T-helper 1 cell treated with Interleukin-12 subunit alpha and Interleukin-12 subunit beta and Interleukin-4 antibody, amounts not matched to agents 30 ng/mL and 1 ng/mL, for 36 hours (primary cell): ENCODE results near the gene CYP2C8. TPM values are rescaled to one million over a fixed set of nuclear protein-coding genes. Genes with fewer than 3 reads are reported as not detected.
"Not testable (repeated sequence)": the region's sequence is repeated elsewhere in the genome, so short reads cannot be mapped to it uniquely, and the experiment has no call there.

Experiments used
- intact Hi-C: fragments of 100-400 bp; cut with micrococcal nuclease; formaldehyde crosslinking; loops from one replicate; pipeline ENCODE4 v1.15.1; 2024
- total RNA-seq: library from RNA; stranded (reverse); gene quantifications from 2 replicates; pipeline ENCODE4 v1.2.3, GENCODE V29; 2022

Gene CYP2C8
- total RNA-seq = 0.22 TPM in 1 of 2 replicates, not detected in the other

- intact Hi-C loops = no loop called here
Observed at GRCh38 chr10:95069286-95069685, at the start of gene CYP2C8. CYP2C8 (minus strand) TSS chr10:95069497; CDS start chr10:95069402, 95 bp downstream.

- intact Hi-C loops = no loop called here
Observed at GRCh38 chr10:95116869-95117269, 47.6 kb upstream of the CYP2C8 start.

GRCh38 chr10:95110823-95111222, 41.5 kb upstream of the CYP2C8 start:
- intact Hi-C loops = not testable (repeated sequence)

DNA sequence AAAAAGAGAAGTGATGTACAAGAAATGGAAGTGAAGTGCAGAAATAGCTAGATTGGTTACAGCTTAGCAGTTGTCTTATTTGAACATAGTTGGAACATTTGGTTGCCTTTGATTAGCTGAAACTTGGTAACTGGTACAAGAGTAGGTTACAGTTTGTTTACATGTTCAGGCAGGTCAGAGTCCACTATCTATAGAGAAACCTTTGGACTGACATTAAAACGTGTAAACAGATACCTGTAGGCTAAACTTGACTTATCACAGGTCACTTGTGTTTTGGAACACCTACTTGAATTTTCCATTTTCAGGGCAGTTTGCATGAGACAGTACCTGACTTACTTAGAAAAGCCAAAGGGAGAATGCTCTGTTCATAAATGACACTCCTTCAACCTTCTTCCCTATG, 28.5 kb upstream of the CYP2C8 start:
- intact Hi-C loops = no loop called here

- intact Hi-C loops = no loop called here
Observed at GRCh38 chr10:95096143-95096542, 26.8 kb upstream of the CYP2C8 start.

DNA sequence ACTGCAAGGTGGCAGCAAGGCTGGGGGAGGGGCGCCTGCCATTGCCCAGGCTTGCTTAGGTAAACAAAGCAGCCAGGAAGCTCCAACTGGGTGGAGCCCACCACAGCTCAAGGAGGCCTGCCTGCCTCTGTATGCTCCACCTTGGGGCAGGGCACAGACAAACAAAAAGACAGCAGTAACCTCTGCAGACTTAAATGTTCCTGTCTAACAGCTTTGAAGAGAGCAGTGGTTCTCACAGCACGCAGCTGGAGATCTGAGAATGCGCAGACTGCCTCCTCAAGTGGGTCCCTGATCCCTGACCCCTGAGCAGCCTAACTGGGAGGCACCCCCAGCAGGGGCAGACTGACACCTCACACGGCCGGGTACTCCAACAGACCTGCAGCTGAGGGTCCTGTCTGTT, 10.3 kb upstream of the CYP2C8 start:
- intact Hi-C loops = not testable (repeated sequence)

GRCh38 chr10:95077556-95077955, 8.3 kb upstream of the CYP2C8 start:
- intact Hi-C loops = no loop called here

- intact Hi-C loops = no loop called here
Observed at GRCh38 chr10:95071107-95071660, 1.9 kb upstream of the CYP2C8 start.

- intact Hi-C loops = not testable (repeated sequence)
Observed at GRCh38 chr10:95064125-95064524, 5.2 kb downstream of the CYP2C8 start.

DNA sequence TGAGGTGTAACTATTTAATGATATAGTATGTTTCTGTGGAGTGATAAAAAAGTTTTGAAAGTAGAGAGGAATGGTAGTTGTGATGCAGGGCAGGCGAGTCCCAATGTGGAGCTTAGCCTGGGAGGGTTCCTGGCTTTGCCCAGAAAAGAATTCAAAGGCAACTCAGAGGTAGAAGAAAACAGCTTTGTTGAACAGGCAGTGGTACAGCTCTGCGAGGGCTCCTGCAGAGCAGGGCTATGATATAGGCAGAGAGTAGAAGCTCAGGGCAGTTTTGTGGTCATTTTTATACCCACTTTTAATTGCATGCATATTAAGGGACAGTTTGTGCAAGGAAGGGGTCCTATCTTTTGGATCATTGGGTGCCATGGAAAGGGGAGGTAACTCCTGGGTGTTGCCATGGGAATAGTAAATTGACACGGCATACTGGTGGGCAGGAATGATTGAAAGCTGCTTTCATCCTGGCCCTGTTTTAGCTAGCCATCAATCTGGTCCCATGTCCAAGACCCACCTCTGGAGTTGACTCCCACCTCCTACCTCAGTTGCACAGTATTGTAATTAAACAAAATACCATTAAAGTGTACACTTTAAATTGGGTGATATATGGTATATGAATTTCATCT, 12.4 kb downstream of the CYP2C8 start:
- intact Hi-C loops = no loop called here

GRCh38 chr10:95049919-95050318, 19.4 kb downstream of the CYP2C8 start:
- intact Hi-C loops = no loop called here

- intact Hi-C loops = no loop called here
Observed at GRCh38 chr10:95048206-95048605, 21.1 kb downstream of the CYP2C8 start.

- intact Hi-C loops = no loop called here
Observed at GRCh38 chr10:95039281-95039680, 30.0 kb downstream of the CYP2C8 start.

DNA sequence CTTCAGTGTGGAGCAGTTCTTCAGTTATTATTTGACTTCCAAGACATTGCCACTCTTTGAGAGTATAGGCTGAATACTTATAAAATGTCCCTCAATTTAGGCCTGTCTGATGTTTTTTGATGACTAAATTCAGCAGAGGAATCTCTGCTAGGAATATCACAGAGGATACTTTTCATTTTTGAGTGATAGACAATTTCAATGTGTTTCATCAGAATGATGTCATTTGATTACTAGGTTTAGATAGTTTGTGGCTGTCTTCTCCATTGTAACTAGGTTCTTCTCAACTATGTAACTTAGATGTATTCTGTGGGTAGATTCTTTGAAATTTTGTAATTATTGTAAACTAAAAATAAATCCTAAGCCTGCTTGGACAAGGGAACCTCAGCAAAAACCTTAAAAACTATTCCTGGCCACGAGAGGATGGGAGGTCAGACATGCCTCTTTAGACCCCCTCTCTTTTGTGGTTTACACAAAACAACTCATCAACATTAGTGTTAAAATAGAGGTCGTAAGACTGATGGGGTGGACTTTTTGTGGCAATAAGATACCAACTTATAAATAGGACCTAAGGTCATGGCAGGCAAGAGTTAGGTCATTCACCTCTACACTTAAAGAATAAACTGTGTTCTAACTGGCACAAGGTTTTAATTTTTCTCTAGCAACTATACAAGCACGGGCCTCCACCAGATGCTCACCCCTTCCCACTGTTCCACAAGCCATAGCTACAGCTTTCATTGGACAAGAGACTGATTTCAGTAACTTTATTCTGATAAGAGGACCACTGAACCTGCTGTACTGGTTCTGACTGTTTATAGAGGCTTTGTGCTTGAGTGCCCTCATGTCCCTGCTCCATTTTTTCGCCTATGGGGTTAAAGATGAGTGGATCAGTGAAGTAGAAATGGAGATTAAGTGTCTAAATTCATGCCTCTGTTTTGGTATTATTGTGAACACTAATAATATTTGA, 33.7 kb downstream of the CYP2C8 start:
- intact Hi-C loops = no loop called here

DNA sequence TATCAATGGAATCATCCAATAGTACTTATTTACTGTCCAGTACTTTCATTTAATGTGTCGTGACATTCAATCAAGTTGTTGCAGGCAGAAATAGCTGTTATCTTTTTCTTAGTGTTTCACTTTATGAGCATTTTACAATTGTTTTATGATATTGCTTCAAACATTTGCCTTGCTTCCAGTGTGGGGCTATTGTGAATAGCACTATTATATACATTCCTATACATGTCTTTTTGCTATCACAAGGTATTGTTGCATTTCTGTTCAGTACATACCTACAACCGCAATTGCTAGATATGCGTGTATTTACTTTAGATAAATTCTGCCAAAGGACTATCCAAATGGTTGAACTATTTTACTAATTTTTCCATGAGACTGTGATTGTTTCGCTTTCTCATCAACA, 34.9 kb downstream of the CYP2C8 start:
- intact Hi-C loops = no loop called here

GRCh38 chr10:95031656-95032055, 37.6 kb downstream of the CYP2C8 start:
- intact Hi-C loops = no loop called here

DNA sequence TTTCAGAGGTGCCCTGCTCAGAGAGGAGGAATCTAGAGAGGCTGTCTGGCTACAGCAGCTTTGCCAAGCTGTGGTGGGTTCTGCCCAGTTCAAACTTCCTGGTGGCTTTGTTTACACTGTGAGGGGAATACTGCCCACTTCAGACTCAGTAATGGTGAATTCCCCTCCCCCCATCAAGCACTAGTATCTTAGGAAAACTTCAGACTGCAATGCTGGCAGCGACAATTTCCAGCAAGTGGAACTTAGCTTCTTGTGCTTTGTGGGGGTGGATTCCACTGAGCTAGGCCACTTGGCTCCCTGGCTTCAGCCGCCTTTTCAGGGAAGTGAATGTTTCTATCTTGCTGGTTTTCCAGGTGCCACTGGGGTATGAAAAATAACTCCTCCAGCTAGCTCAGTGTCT, 42.8 kb downstream of the CYP2C8 start:
- intact Hi-C loops = no loop called here

- intact Hi-C loops = no loop called here
Observed at GRCh38 chr10:94997741-94998174, 71.5 kb downstream of the CYP2C8 start.

DNA sequence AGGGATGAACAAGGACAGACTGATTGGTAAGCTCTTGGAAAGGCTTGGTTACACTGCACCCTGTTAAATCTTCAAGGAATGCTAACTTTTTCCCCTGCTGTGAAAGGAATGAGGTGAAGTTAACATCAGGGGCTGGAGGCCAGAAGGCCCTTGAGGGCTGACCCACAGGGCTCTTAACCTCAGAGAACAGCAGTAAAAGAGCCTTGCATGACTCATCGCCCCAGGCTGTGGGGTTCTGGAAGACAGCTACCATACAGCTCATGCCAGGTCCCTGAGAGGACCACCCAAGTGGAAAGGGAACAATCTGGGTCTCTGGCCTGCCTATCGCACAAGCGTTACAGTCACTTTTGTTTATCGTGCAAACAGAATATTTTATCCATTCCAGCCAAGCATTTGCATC, 76.5 kb downstream of the CYP2C8 start:
- intact Hi-C loops = no loop called here

- intact Hi-C loops = no loop called here
Observed at GRCh38 chr10:94991243-94991888, 77.9 kb downstream of the CYP2C8 start.

DNA sequence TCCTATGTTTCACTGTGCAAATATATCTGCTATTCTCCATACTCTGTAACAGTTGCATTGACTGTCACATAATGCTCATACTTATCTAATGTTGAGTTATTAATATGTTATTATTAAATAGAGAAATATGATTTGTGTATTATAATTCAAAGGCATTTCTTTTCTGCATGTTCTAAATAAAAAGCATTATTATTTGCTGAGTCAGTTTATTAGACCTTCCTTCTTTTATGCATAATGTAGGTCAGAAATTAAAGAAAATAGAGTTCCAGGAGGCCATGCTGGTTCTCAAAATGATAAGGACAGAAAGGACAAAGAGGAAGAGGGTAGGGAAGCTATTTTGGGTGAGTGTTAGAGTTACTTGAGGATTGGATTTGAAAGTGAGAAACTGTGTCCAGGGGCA, 80.1 kb downstream of the CYP2C8 start:
- intact Hi-C loops = no loop called here
